HepG2 (cell line): ENCODE measurements around the gene NEURL3. TPM values are rescaled to one million over a fixed set of nuclear protein-coding genes. Genes with fewer than 3 reads are reported as not detected.

ENCODE experiments used
- ZNF143 ChIP-seq: sonication (generic); formaldehyde crosslinking; IDR thresholded peaks from 2 replicates; pipeline ENCODE4 v1.4.0; 2020; ENCODE audit warnings: missing genetic modification reagents
- ZNF275 ChIP-seq: sonication (generic); formaldehyde crosslinking; IDR thresholded peaks from 2 replicates; pipeline ENCODE4 v1.8.0; 2022; ENCODE audit warnings: missing genetic modification reagents, mild to moderate bottlenecking, inconsistent platforms, borderline replicate concordance
- ZNF574 ChIP-seq: sonication (generic); formaldehyde crosslinking; IDR thresholded peaks from 2 replicates; pipeline ENCODE4 v1.4.0; 2020; ENCODE audit warnings: missing genetic modification reagents
- ZNF674 ChIP-seq: sonication (generic); formaldehyde crosslinking; IDR thresholded peaks from 2 replicates; pipeline ENCODE4 v1.5.0; 2020; ENCODE audit warnings: low read depth, mild to moderate bottlenecking, missing genetic modification reagents
- polyA plus RNA-seq, 8 experiments: library from polyadenylated mRNA; depleted of rRNA in 3 of 8; stranded (reverse) in 7 of 8; unstranded in 1 of 8; fragments of >200 nt; fragmentation: Illumina TruSeq in 4 of 8; extraction: Trizol in 4 of 8; gene quantifications; 2 replicates each; pipeline versions ENCODE4 v1.2.1 to v1.2.3, GENCODE V29; 2011 to 2016; ENCODE audit warnings: low read depth in 4 of 8, missing spikeins in 1 of 8, mixed read lengths in 1 of 8; ENCODE audit not compliant: insufficient read depth in 1 of 8
- total RNA-seq, 5 experiments: library from RNA; depleted of rRNA; stranded (reverse); fragments of >200 nt; fragmentation: Illumina TruSeq; extraction: Trizol; gene quantifications; 2 replicates each; pipeline ENCODE4 v1.2.3, GENCODE V29; 2016; ENCODE audit warnings: low read depth in 1 of 5
- TF ChIP-seq, protein P1 (sequence below): sonication (generic); formaldehyde crosslinking; IDR thresholded peaks from 2 replicates; pipeline ENCODE4 v1.5.0; 2020; ENCODE audit warnings: mild to moderate bottlenecking, missing genetic modification reagents, borderline replicate concordance

NEURL3 gene
- total and polyA plus RNA-seq, 2 of the 13 experiments (the other 11 are each of a cell fraction or from before 2014, with no cell fraction given): 0.16 to 1.2 TPM

- TF ChIP-seq, protein P1, sequence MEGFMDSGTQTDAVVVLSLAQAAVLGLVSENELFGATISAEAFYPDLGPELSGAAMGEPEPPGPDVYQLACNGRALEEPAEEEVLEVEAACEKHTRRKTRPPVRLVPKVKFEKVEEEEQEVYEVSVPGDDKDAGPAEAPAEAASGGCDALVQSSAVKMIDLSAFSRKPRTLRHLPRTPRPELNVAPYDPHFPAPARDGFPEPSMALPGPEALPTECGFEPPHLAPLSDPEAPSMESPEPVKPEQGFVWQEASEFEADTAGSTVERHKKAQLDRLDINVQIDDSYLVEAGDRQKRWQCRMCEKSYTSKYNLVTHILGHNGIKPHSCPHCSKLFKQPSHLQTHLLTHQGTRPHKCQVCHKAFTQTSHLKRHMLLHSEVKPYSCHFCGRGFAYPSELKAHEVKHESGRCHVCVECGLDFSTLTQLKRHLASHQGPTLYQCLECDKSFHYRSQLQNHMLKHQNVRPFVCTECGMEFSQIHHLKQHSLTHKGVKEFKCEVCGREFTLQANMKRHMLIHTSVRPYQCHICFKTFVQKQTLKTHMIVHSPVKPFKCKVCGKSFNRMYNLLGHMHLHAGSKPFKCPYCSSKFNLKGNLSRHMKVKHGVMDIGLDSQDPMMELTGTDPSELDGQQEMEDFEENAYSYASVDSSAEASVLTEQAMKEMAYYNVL (CRISPR knock-in tag): no peak
- no peak for TF ChIP-seq ZNF674 (CRISPR knock-in tag)
- TF ChIP-seq ZNF143: peak; percentile 94
- no peak for TF ChIP-seq ZNF275 (CRISPR knock-in tag)
- TF ChIP-seq ZNF574 (CRISPR knock-in tag): peak; percentile 66
These were observed 31.4 kb upstream of the NEURL3 start, which contains the start of gene ARID5A (continued) for GRCh38 chr2:96536445-96537065.
